OCI-LY7 (cell line): ENCODE measurements around the gene ARHGAP26. TPM values are rescaled to one million over a fixed set of nuclear protein-coding genes. Genes with fewer than 3 reads are reported as not detected.

Source experiments
- BruUV-seq: library from RNA; stranded (reverse); fragments of 400-500 nt; replicated peaks from 2 replicates; lab custom pipeline; 2021; lab: Mats Ljungman, UMichigan
- CTCF ChIA-PET: fragments of 300-600 bp; sonication (Branson Sonifier 250); formaldehyde crosslinking; loops from one replicate; lab custom pipeline; 2022; ENCODE audit warnings: antibody characterized with exemption; ENCODE audit not compliant: unreplicated experiment; lab: Charles Lee
- POLR2A ChIA-PET: fragments of 300-600 bp; sonication (Branson Sonifier 250); formaldehyde crosslinking; loops from one replicate; lab custom pipeline; 2022; ENCODE audit warnings: antibody characterized with exemption; lab: Charles Lee
- DNase-seq: peaks from one replicate; pipeline ENCODE4 v3.0.0-alpha.2; 2015; ENCODE audit warnings: low spot score
- H2AFZ ChIP-seq: fragments of 200-600 bp; sonication (generic), shearing (Covaris generic); 2 replicates; pipeline ENCODE4 v1.6.1; 2014; ENCODE audit warnings: mild to moderate bottlenecking, antibody characterized with exemption, low read length, moderate library complexity
- H3K27ac ChIP-seq: fragments of 200-600 bp; sonication (generic); 2 replicates; pipeline ENCODE4 v1.5.1; 2014; ENCODE audit warnings: mixed run types, low read depth, mild to moderate bottlenecking, moderate library complexity, low read length, inconsistent platforms; ENCODE audit not compliant: poor library complexity, severe bottlenecking
- H3K36me3 ChIP-seq: fragments of 200-600 bp; sonication (generic); 2 replicates; pipeline ENCODE4 v1.6.1; 2014; ENCODE audit warnings: mild to moderate bottlenecking, antibody characterized with exemption, low read length, moderate library complexity, mixed read lengths; ENCODE audit not compliant: insufficient read depth
- H3K4me1 ChIP-seq: fragments of 200-600 bp; sonication (generic); 2 replicates; pipeline ENCODE4 v1.5.1; 2014; ENCODE audit warnings: mild to moderate bottlenecking, low read length; ENCODE audit not compliant: insufficient read depth, poor library complexity, severe bottlenecking
- H3K4me2 ChIP-seq: fragments of 200-600 bp; sonication (generic); 2 replicates; pipeline ENCODE4 v1.6.1; 2014; ENCODE audit warnings: mild to moderate bottlenecking, low read length
- H3K4me3 ChIP-seq: fragments of 200-600 bp; sonication (generic); 2 replicates; pipeline ENCODE4 v1.5.1; 2014; ENCODE audit warnings: mild to moderate bottlenecking, low read depth, low read length; ENCODE audit not compliant: poor library complexity, severe bottlenecking
- H3K79me2 ChIP-seq: fragments of 200-600 bp; sonication (generic); 2 replicates; pipeline ENCODE4 v1.6.1; 2016; ENCODE audit warnings: low read depth, mild to moderate bottlenecking, low read length, moderate library complexity, mixed read lengths; ENCODE audit not compliant: insufficient read depth
- H3K9me2 ChIP-seq: fragments of 200-600 bp; sonication (generic); 2 replicates; pipeline ENCODE4 v1.6.1; 2016; ENCODE audit warnings: mild to moderate bottlenecking, low read length, mixed read lengths; ENCODE audit not compliant: insufficient read depth
- H3K9me3 ChIP-seq: fragments of 200-600 bp; sonication (generic); 2 replicates; pipeline ENCODE4 v1.6.1; 2014; ENCODE audit warnings: mild to moderate bottlenecking, mixed run types, low read length, mixed read lengths
- H4K20me1 ChIP-seq: fragments of 200-600 bp; sonication (generic); 2 replicates; pipeline ENCODE4 v1.6.1; 2014; ENCODE audit warnings: mild to moderate bottlenecking, antibody characterized with exemption, low read length, moderate library complexity, mixed read lengths; ENCODE audit not compliant: insufficient read depth
- EZH2phosphoT487 ChIP-seq: fragments of 200-600 bp; sonication (generic); IDR thresholded peaks from 2 replicates; pipeline ENCODE4 v1.6.1; 2018; ENCODE audit warnings: low read depth, borderline replicate concordance, mild to moderate bottlenecking, mixed run types, antibody characterized with exemption, low read length, moderate library complexity, mixed read lengths
- intact Hi-C: fragments of 100-400 bp; cut with micrococcal nuclease; formaldehyde crosslinking; loops from one replicate; pipeline ENCODE4 v1.10.0; 2022; ENCODE audit not compliant: unreplicated experiment
- total RNA-seq, 2 experiments: library from RNA; depleted of rRNA in 1 of 2; stranded (reverse); fragments of >200 nt in 1 of 2; shearing (Covaris generic) in 1 of 2; gene quantifications; 2 replicates each; pipeline ENCODE4 v1.2.3, GENCODE V29; 2014 to 2022
- TF ChIP-seq, protein P1 (sequence below): fragments of 200-600 bp; sonication (generic); conservative IDR thresholded peaks from 2 replicates; pipeline ENCODE4 v1.5.1; 2014; ENCODE audit warnings: mild to moderate bottlenecking, antibody characterized with exemption, low read length, moderate library complexity, mixed read lengths

ARHGAP26 gene
- total RNA-seq, 2 experiments from 2014 or later: 7.0 to 19.1 TPM

DNA sequence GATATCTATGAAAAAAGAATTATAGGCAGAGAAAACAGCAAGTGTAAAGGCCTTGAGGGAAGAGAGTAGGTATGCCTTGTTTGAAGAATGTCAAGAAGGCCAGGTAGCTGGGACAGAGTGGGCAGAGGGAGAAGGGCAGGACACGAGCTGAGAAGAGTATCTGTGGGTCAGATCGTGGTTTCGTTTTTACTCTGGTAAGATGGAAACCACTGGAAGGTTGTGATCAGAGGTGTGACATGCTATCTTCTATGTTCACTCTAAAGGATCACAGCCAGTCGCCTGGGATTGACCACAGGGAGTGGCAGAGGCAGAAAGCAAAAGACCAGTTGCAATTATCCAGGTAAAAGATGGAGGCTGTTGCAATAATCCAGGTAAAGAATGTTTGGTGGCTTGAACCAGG lies 12.6 kb upstream of the ARHGAP26 start:
- no TSS peak for BruUV-seq
- Histone ChIP-seq H3K79me2 (no peaks in the 10 kb centered on the region), H3K4me1 (no peaks in the 10 kb centered on the region), H3K27ac (no peak overlapping the region), H2AFZ (no peak overlapping the region), H3K4me3 (no peak overlapping the region), H3K4me2 (no peak overlapping the region), H4K20me1 (no peaks in the 10 kb centered on the region), H3K9me2 (no peaks in the 10 kb centered on the region), H3K36me3 (no peaks in the 10 kb centered on the region), H3K9me3 (no peaks in the 10 kb centered on the region)
- POLR2A ChIA-PET: no interaction called here
- CTCF ChIA-PET: no interaction called here
- TF ChIP-seq, protein P1, sequence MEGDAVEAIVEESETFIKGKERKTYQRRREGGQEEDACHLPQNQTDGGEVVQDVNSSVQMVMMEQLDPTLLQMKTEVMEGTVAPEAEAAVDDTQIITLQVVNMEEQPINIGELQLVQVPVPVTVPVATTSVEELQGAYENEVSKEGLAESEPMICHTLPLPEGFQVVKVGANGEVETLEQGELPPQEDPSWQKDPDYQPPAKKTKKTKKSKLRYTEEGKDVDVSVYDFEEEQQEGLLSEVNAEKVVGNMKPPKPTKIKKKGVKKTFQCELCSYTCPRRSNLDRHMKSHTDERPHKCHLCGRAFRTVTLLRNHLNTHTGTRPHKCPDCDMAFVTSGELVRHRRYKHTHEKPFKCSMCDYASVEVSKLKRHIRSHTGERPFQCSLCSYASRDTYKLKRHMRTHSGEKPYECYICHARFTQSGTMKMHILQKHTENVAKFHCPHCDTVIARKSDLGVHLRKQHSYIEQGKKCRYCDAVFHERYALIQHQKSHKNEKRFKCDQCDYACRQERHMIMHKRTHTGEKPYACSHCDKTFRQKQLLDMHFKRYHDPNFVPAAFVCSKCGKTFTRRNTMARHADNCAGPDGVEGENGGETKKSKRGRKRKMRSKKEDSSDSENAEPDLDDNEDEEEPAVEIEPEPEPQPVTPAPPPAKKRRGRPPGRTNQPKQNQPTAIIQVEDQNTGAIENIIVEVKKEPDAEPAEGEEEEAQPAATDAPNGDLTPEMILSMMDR: no peak
- no peak for TF ChIP-seq EZH2phosphoT487
- intact Hi-C loops: no loop called here
- DNase-seq: no peak

DNA sequence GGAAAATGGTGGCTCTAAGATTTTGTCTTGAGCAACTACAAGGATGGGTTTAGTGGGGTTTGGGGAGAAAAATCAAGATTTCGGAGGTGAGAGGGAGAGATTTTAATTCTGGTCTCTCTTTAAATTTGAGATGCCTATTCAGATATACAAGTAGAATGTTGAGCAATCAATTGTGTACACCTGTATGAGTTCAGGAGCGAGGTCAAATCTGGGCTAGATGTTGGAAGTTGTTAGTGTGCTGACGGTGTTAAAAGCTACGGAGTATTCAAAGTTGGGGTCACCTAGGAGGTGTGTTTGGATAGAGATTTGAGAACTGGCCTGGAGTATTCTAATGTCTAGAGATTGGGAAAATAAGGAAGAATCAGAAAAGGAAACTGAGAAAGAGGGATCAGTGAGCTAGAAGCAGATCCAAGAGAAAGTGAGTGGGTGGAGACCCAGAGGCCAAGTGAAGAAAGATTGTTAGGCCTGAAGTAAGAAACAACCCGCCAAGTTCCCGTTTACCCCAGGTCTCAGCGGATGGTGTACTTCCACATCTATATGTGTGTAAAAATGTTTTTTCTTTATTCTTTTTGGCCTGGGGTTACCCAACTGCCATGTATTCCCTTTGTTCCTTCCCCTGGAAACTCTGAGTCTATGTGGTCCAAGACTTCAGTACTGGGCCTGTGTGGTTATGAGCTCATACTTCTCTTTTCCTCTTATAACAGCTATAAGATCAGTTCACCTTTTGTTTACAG lies 11.9 kb upstream of the ARHGAP26 start:
- intact Hi-C loops: no loop called here
- no peak overlapping the region for H2AFZ ChIP-seq
- TF ChIP-seq EZH2phosphoT487: no peak
- TF ChIP-seq, protein P1: no peak
- no peak overlapping the region for H3K27ac ChIP-seq
- no TSS peak for BruUV-seq
- H4K20me1 ChIP-seq: no peaks in the 10 kb centered on the region
- no peaks in the 10 kb centered on the region for H3K79me2 ChIP-seq
- no peak overlapping the region for H3K4me3 ChIP-seq
- POLR2A ChIA-PET: interaction anchor here (0.6 kb wide), 1 partner anchor 103 kb away, joined by 3 read pairs; no protein-coding TSS in a partner anchor
- no peaks in the 10 kb centered on the region for H3K36me3 ChIP-seq
- H3K4me1 ChIP-seq: no peaks in the 10 kb centered on the region
- no peak for DNase-seq
- no peaks in the 10 kb centered on the region for H3K9me2 ChIP-seq
- H3K9me3 ChIP-seq: no peaks in the 10 kb centered on the region
- CTCF ChIA-PET: no interaction called here
- H3K4me2 ChIP-seq: no peak overlapping the region

DNA sequence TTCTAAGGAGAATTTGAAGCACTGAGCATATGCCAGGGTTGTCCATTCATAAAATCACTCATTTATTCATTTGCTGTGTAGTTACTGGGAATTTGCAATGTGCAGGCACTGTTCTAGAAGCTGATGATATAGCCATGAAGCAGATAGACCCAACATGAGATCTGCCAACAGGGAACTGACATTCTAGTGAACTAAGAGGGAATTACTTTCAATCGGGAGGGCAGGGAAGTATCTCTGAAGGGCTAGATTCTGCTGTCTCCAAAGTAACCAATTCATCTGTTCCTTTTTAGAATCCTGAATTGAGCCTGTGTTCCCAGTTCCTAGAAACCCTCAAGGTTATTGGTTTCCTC lies 11.4 kb upstream of the ARHGAP26 start:
- Histone ChIP-seq H3K4me2 (no peak overlapping the region), H3K79me2 (no peaks in the 10 kb centered on the region), H3K4me1 (no peaks in the 10 kb centered on the region), H3K4me3 (no peak overlapping the region), H3K36me3 (no peaks in the 10 kb centered on the region), H4K20me1 (no peaks in the 10 kb centered on the region), H2AFZ (no peak overlapping the region), H3K27ac (no peak overlapping the region), H3K9me3 (no peaks in the 10 kb centered on the region), H3K9me2 (no peaks in the 10 kb centered on the region)
- CTCF ChIA-PET: no interaction called here
- DNase-seq: no peak
- BruUV-seq: no TSS peak
- intact Hi-C loops: no loop called here
- TF ChIP-seq EZH2phosphoT487: no peak
- TF ChIP-seq, protein P1: no peak
- POLR2A ChIA-PET: interaction anchor here (0.6 kb wide), 1 partner anchor 103 kb away, joined by 3 read pairs; no protein-coding TSS in a partner anchor
